Measurements from ENCODE around the gene PCSK4.

PCSK4 gene

DNA sequence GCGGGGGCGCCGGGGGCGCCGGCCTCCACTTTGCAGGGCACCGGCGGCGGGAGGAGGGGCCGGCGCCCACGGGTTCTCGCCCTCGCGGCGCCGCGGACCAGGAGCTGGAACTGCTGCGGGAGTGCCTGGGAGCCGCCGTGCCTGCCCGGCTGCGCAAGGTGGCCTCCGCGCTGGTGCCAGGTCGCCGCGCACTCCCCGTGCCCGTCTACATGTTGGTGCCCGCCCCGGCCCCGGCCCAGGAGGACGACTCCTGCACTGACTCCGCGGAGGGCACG, 23.0 kb downstream of the PCSK4 start:
- DNase-seq (ENCODE audit: low spot score) = no peak
- ChIA-PET CTCF (interaction anchor here (1.3 to 2.3 kb wide), 3 partner anchors 9 to 22 kb away, joined by 6 to 11 read pairs (median 6); no protein-coding TSS in a partner anchor), POLR2A (ENCODE audit: low non-redundant PET) (no interaction called here)
- TF ChIP-seq, protein P1, sequence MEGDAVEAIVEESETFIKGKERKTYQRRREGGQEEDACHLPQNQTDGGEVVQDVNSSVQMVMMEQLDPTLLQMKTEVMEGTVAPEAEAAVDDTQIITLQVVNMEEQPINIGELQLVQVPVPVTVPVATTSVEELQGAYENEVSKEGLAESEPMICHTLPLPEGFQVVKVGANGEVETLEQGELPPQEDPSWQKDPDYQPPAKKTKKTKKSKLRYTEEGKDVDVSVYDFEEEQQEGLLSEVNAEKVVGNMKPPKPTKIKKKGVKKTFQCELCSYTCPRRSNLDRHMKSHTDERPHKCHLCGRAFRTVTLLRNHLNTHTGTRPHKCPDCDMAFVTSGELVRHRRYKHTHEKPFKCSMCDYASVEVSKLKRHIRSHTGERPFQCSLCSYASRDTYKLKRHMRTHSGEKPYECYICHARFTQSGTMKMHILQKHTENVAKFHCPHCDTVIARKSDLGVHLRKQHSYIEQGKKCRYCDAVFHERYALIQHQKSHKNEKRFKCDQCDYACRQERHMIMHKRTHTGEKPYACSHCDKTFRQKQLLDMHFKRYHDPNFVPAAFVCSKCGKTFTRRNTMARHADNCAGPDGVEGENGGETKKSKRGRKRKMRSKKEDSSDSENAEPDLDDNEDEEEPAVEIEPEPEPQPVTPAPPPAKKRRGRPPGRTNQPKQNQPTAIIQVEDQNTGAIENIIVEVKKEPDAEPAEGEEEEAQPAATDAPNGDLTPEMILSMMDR (conservative IDR thresholded peaks at IDR 0.05; ENCODE audit: low read depth) = no peak
- peak overlapping the region; percentile 85 for H3K27ac ChIP-seq

DNA sequence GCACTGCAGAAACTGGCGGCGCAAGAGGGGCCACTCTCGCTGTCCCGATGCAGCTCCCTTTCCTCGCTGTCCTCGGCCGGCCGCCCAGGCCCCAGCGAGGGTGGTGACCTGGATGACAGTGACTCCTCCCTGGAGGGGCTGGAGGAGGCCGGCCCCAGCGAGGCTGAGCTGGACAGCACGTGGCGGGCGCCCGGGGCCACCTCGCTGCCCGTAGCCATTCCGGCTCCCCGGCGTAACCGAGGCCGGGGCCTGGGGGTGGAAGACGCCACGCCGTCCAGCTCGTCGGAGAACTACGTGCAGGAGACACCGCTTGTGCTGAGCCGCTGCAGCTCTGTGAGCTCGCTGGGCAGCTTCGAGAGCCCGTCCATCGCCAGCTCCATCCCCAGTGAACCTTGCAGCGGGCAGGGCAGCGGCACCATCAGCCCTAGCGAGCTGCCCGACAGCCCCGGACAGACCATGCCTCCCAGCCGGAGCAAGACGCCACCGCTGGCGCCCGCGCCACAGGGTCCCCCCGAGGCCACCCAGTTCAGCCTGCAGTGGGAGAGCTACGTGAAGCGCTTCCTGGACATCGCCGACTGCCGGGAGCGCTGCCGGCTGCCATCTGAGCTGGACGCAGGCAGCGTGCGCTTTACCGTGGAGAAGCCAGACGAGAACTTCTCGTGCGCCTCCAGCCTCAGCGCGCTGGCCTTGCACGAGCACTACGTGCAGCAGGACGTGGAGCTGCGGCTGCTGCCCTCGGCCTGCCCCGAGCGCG, 23.5 kb downstream of the PCSK4 start:
- peak overlapping the region; percentile 85 for H3K27ac ChIP-seq
- TF ChIP-seq, protein P1 (conservative IDR thresholded peaks at IDR 0.05; ENCODE audit: low read depth) = no peak
- ChIA-PET POLR2A (ENCODE audit: low non-redundant PET) (no interaction called here), CTCF (interaction anchor here (0.9 to 2.3 kb wide), 4 partner anchors 9 to 153 kb away, joined by 3 to 11 read pairs (median 6); no protein-coding TSS in a partner anchor)
- DNase-seq (ENCODE audit: low spot score) = no peak

DNA sequence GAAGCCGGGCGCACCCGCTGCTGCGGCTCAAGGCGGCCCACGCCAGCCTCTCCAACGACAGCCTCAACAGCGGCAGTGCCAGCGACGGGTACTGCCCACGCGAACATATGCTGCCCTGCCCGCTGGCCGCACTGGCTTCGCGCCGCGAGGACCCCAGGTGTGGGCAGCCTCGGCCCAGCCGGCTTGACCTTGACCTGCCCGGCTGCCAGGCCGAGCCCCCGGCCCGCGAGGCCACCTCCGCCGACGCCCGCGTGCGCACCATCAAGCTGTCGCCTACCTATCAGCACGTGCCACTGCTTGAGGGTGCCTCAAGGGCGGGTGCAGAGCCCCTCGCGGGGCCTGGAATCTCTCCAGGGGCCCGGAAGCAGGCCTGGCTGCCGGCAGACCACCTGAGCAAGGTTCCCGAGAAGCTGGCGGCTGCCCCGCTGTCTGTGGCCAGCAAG, 24.1 kb downstream of the PCSK4 start:
- H3K27ac ChIP-seq = peak overlapping the region; percentile 52
- DNase-seq (ENCODE audit: low spot score) = no peak
- POLR2A ChIA-PET (ENCODE audit: low non-redundant PET) = no interaction called here
- CTCF ChIA-PET = interaction anchor here (0.6 to 2.3 kb wide), 5 partner anchors 13 to 954 kb away, joined by 3 to 11 read pairs (median 5); no protein-coding TSS in a partner anchor
- TF ChIP-seq, protein P1 (conservative IDR thresholded peaks at IDR 0.05; ENCODE audit: low read depth) = peak; percentile 42

DNA sequence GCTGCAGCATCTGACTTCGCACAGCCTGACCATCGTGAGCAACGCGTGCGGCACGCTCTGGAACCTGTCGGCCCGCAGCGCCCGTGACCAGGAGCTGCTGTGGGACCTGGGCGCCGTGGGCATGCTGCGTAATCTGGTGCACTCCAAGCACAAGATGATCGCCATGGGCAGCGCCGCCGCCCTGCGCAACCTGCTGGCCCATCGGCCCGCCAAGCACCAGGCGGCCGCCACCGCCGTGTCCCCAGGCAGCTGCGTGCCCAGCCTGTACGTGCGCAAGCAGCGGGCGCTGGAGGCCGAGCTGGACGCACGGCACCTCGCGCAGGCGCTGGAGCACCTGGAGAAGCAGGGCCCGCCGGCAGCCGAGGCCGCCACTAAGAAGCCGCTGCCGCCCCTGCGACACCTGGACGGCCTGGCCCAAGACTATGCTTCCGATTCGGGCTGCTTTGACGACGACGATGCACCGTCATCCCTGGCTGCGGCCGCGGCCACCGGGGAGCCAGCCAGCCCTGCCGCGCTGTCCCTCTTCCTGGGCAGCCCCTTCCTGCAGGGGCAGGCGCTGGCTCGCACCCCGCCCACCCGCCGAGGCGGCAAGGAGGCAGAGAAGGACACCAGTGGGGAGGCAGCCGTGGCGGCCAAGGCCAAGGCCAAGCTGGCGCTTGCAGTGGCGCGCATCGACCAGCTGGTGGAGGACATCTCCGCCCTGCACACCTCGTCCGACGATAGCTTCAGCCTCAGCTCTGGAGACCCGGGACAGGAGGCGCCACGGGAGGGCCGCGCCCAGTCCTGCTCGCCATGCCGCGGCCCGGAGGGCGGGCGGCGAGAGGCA, 24.7 kb downstream of the PCSK4 start:
- ChIA-PET POLR2A (ENCODE audit: low non-redundant PET) (no interaction called here), CTCF (interaction anchor here (0.6 to 2.3 kb wide), 7 partner anchors 12 to 954 kb away, joined by 3 to 11 read pairs (median 4); no protein-coding TSS in a partner anchor)
- TF ChIP-seq, protein P1 (conservative IDR thresholded peaks at IDR 0.05; ENCODE audit: low read depth) = peak; percentile 78
- peak overlapping the region; percentile 52 for H3K27ac ChIP-seq
- DNase-seq (ENCODE audit: low spot score) = peak; percentile 61

DNA sequence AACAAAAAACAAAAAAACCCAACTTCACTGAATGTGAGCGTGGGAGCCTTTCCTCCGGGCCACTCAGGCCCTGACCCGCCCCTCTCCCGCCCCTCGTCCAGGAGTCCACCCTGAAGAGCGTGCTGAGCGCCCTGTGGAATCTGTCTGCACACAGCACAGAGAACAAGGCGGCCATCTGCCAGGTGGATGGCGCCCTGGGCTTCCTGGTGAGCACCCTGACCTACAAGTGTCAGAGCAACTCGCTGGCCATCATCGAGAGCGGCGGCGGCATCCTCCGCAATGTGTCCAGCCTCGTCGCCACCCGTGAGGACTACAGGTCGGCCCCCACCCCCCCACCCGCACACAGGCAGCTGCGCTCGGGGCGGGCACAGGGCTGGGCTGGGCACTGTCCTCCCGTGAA, 28.3 kb downstream of the PCSK4 start:
- ChIA-PET POLR2A (ENCODE audit: low non-redundant PET) (no interaction called here), CTCF (no interaction called here)
- no peak for DNase-seq (ENCODE audit: low spot score)
- TF ChIP-seq, protein P1 (conservative IDR thresholded peaks at IDR 0.05; ENCODE audit: low read depth) = no peak
- 0 out of 2 replicates have a peak overlapping the region, but pooled peaks have one; percentile 10 for H3K27ac ChIP-seq
